NCI-H2227 treated with DMSO at 0.1 percent for 48 hours (cell line): Measurements from ENCODE around the gene ROBO2.

Source experiments
- DNase-seq: peaks from one replicate; lab custom pipeline; 2025; lab: John Stamatoyannopoulos, UW

ROBO2 gene

GRCh38 chr3:77102951-77103769, 63.3 kb downstream of the ROBO2 start:
- no peak for DNase-seq

GRCh38 chr3:77122652-77123051, 82.8 kb downstream of the ROBO2 start:
- DNase-seq: no peak

- DNase-seq: no peak
Measured at GRCh38 chr3:77125966-77126365, 86.1 kb downstream of the ROBO2 start.

GRCh38 chr3:77134769-77135168, 94.9 kb downstream of the ROBO2 start:
- DNase-seq: no peak

- no peak for DNase-seq
Measured at GRCh38 chr3:77137559-77137958, 97.7 kb downstream of the ROBO2 start.

GRCh38 chr3:77139624-77140023, 99.7 kb downstream of the ROBO2 start:
- no peak for DNase-seq

- DNase-seq: no peak
Measured at GRCh38 chr3:77141423-77141822, 101.5 kb downstream of the ROBO2 start.

- no peak for DNase-seq
Measured at GRCh38 chr3:77142578-77142977, 102.7 kb downstream of the ROBO2 start.

- DNase-seq: no peak
Measured at GRCh38 chr3:77146004-77146403, 106.1 kb downstream of the ROBO2 start.

GRCh38 chr3:77147836-77148578, 108.1 kb downstream of the ROBO2 start:
- DNase-seq: no peak

GRCh38 chr3:77149382-77149781, 109.5 kb downstream of the ROBO2 start:
- no peak for DNase-seq

GRCh38 chr3:77150028-77150427, 110.1 kb downstream of the ROBO2 start:
- no peak for DNase-seq

GRCh38 chr3:77150759-77151158, 110.9 kb downstream of the ROBO2 start:
- DNase-seq: no peak

- DNase-seq: no peak
Measured at GRCh38 chr3:77158730-77159581, 119.1 kb downstream of the ROBO2 start.

- DNase-seq: no peak
Measured at GRCh38 chr3:77160931-77161497, 121.1 kb downstream of the ROBO2 start.

- DNase-seq: no peak
Measured at GRCh38 chr3:77169823-77170222, 129.9 kb downstream of the ROBO2 start.

GRCh38 chr3:77171026-77171425, 131.1 kb downstream of the ROBO2 start:
- DNase-seq: no peak

GRCh38 chr3:77179762-77180161, 139.9 kb downstream of the ROBO2 start:
- no peak for DNase-seq

GRCh38 chr3:77182341-77182740, 142.4 kb downstream of the ROBO2 start:
- no peak for DNase-seq

GRCh38 chr3:77186319-77186718, 146.4 kb downstream of the ROBO2 start:
- DNase-seq: no peak

- no peak for DNase-seq
Measured at GRCh38 chr3:77186728-77187127, 146.8 kb downstream of the ROBO2 start.

- no peak for DNase-seq
Measured at GRCh38 chr3:77188210-77188609, 148.3 kb downstream of the ROBO2 start.
